Sigmoid colon (tissue), 7 donors: ENCODE data around the gene PARVB. TPM values are rescaled to one million over a fixed set of nuclear protein-coding genes. Genes with fewer than 3 reads are reported as not detected.
A peak's percentile ranks its signal among the peaks of the same experiment; 100 is the strongest.

Source experiments
- DNase-seq: peaks from one replicate; pipeline ENCODE4 v3.0.0-alpha.2; 2019
- H3K27ac ChIP-seq, 4 donors: fragments of 200-600 bp; sonication (generic); one replicate each; pipeline ENCODE4 v1.5.1; 2016 to 2019; ENCODE audit warnings: mild to moderate bottlenecking in 1 of 4
- H3K27me3 ChIP-seq, 3 donors: fragments of 200-600 bp; sonication (generic); one replicate each; pipeline ENCODE4 v1.5.1; 2019; ENCODE audit warnings: mild to moderate bottlenecking in 1 of 3
- H3K36me3 ChIP-seq, 4 donors: fragments of 200-600 bp; sonication (generic); one replicate each; pipeline ENCODE4 v1.5.1; 2016 to 2019
- H3K4me1 ChIP-seq, 4 donors: fragments of 200-600 bp; sonication (generic); one replicate each; pipeline ENCODE4 v1.5.1; 2017 to 2019
- H3K4me3 ChIP-seq, 4 donors: fragments of 200-600 bp; sonication (generic); one replicate each; pipeline ENCODE4 v1.5.1; 2017 to 2019; ENCODE audit warnings: mild to moderate bottlenecking in 2 of 4, moderate library complexity in 1 of 4
- H3K9me3 ChIP-seq, 4 donors: fragments of 200-600 bp in 3 of 4; sonication (generic) in 3 of 4; one replicate each; pipeline versions ENCODE4 v1.5.1 to v1.6.1; 2013 to 2019
- EP300 ChIP-seq, 4 donors: sonication (generic); formaldehyde crosslinking; IDR thresholded peaks; one replicate each; pipeline ENCODE4 v1.6.1; 2017; ENCODE audit warnings: antibody characterized with exemption in 4 of 4
- POLR2A ChIP-seq, 2 donors: fragments of 450-650 bp; IDR thresholded peaks; one replicate each; pipeline ENCODE4 v1.6.1; 2016; ENCODE audit warnings: antibody characterized with exemption in 2 of 2, mild to moderate bottlenecking in 2 of 2, moderate library complexity in 2 of 2
- POLR2AphosphoS5 ChIP-seq, 4 donors: sonication (generic); formaldehyde crosslinking; IDR thresholded peaks; one replicate each; pipeline ENCODE4 v1.6.1; 2017; ENCODE audit warnings: antibody characterized with exemption in 4 of 4
- WGBS, 2 donors: extraction: QIAGEN DNeasy Blood & Tissue Kit; methylation state at CpG; one replicate each; pipeline ENCODE4 v1.1.7; 2013; 5-methylcytosine and 5-hydroxymethylcytosine counted together
- intact Hi-C: fragments of 100-400 bp; cut with DNase I; formaldehyde crosslinking; loops from one replicate; pipeline ENCODE4 v1.15.1; 2023
- polyA plus RNA-seq, 3 donors: library from polyadenylated mRNA; stranded (reverse); fragments of 200-250 nt; gene quantifications; one replicate each; pipeline ENCODE4 v1.2.3, GENCODE V29; 2013
- total RNA-seq, 4 donors: library from RNA; depleted of rRNA; stranded (reverse); fragments of >200 nt; gene quantifications; one replicate each; pipeline ENCODE4 v1.1.0, GENCODE V29; 2016
- TF ChIP-seq, protein P1 (sequence below), 4 experiments: fragments of 450-650 bp in 3 of 4; fragments of 200-600 bp in 1 of 4; IDR thresholded peaks; one replicate each; pipeline ENCODE4 v1.5.1; 2016 to 2019; ENCODE audit warnings: antibody characterized with exemption in 4 of 4, mild to moderate bottlenecking in 3 of 4, moderate library complexity in 2 of 4
- donor health status: healthy with polysubstance abuse.
- donor health status: Bipolar disorder and iron deficiency.
- donor health status: healthy.

The PARVB gene
- total and polyA plus RNA-seq, 7 donors, result 6.9 to 21.6 (median 18.9) TPM

DNA sequence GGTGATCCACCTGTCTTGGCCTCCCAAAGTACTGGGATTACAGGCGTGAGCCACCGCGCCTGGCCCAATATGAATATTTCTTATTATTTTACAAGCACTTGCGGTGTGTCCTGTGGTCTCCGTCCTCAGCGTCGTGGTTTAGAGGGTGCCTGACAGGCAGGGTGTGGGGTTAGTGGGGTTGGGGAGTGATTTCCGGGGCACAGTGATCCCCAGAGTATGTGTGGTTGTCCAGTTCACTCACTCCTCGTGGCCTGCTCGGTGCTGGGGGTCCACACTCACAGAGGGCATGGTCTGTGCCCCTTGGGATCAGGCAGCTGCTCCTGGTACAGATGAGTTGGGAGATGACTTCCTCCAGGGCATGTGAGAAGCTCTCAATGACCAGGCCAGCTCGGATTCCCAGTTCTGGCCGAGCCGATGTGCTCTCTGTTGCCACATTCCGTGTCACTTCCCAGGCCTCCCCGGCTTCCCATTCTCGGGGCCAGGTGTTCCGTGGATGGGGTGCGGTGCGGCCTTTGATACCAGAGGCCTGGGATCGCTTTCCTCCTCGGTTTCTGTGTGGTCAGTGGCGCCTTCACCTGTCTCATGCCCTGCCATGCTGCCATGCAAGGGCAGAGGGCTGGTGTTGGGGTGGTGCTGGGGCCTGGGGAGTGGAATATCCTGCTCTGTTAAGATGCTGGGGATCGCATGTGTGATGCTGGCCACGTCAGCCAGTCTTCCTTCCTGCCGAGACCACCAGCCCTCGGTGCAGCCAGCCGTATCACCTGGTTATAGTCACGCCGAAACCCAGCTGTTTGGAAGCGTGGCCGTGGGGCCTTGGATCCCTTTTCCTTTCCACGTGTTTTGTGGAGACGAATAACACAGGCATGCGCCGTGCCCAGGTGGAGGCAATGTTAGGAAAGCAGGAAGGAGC lies 39.6 kb downstream of the PARVB start:
- 81 to 84% methylated on average over 35 of the region's 35 CpGs for WGBS, 2 donors
- peaks cover 0 to 15% (median 4%) of the 10 kb centered on the region in 4 donors for H3K4me1 ChIP-seq
- TF ChIP-seq, protein P1, sequence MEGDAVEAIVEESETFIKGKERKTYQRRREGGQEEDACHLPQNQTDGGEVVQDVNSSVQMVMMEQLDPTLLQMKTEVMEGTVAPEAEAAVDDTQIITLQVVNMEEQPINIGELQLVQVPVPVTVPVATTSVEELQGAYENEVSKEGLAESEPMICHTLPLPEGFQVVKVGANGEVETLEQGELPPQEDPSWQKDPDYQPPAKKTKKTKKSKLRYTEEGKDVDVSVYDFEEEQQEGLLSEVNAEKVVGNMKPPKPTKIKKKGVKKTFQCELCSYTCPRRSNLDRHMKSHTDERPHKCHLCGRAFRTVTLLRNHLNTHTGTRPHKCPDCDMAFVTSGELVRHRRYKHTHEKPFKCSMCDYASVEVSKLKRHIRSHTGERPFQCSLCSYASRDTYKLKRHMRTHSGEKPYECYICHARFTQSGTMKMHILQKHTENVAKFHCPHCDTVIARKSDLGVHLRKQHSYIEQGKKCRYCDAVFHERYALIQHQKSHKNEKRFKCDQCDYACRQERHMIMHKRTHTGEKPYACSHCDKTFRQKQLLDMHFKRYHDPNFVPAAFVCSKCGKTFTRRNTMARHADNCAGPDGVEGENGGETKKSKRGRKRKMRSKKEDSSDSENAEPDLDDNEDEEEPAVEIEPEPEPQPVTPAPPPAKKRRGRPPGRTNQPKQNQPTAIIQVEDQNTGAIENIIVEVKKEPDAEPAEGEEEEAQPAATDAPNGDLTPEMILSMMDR (IDR thresholded peaks at IDR 0.05), result no peak
- TF ChIP-seq EP300 (IDR thresholded peaks at IDR 0.05) (no peak), POLR2A (IDR thresholded peaks at IDR 0.05) (no peak), POLR2AphosphoS5 (IDR thresholded peaks at IDR 0.05) (no peak)
- intact Hi-C loops, result no loop called here
- no peaks in the 10 kb centered on the region for H3K27me3 ChIP-seq
- DNase-seq, result no peak
- no peak overlapping the region for H3K27ac ChIP-seq
- no peak overlapping the region for H3K4me3 ChIP-seq
- H3K9me3 ChIP-seq, result no peaks in the 10 kb centered on the region
- no peaks in the 10 kb centered on the region for H3K36me3 ChIP-seq

DNA sequence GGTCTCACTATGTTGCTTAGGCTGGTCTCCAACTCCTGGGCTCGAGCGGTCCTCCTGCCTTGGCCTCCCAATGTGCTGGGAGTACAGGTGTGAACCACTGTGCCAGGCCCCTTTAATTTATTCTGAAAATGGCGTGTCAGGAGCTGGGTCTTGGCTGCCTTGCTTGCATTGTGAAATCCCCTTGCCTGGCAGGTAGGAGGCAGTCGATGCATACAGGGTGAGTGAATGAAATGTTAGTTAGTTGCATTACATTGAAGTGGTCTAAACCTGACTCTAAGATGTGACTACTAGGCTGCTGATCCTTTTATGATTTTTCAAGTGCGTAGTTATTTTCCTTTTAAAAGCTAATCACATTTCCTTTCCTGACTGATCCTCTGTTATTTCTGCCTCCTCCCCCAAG lies 42.9 kb downstream of the PARVB start:
- TF ChIP-seq EP300 (IDR thresholded peaks at IDR 0.05) (no peak), POLR2AphosphoS5 (IDR thresholded peaks at IDR 0.05) (no peak), POLR2A (IDR thresholded peaks at IDR 0.05) (no peak)
- TF ChIP-seq, protein P1 (IDR thresholded peaks at IDR 0.05), result no peak
- Histone ChIP-seq H3K4me3 (no peak overlapping the region), H3K36me3 (no peaks in the 10 kb centered on the region), H3K27ac (peak overlapping the region in 1 of 4 donors; percentile 11), H3K27me3 (no peaks in the 10 kb centered on the region), H3K4me1 (peaks cover 0 to 4% (median 0%) of the 10 kb centered on the region in 4 donors), H3K9me3 (no peaks in the 10 kb centered on the region)
- no peak for DNase-seq
- 74 to 89% methylated on average over 5 of the region's 5 CpGs for WGBS, 2 donors
- intact Hi-C loops, result no loop called here

DNA sequence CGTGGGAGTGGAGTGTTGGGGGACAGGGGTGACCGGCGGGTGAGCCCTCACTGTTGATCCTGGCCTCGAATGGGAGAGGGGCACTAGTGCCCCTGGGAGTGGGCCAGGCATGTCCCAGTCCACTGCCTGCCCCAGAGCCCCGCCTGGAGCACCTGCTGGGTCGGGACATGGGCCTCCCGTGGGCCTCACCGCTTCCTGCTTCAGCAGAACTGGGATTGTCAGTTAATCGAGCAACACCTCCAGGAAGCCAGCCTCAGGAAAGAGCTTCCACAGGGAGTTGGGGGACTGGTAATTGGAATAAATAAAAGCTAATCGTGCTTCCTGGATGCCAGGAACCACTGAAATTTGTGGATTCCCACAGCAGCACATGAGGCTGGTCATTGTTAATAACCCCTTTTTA lies 43.8 kb downstream of the PARVB start:
- Histone ChIP-seq H3K9me3 (no peaks in the 10 kb centered on the region), H3K4me3 (no peak overlapping the region), H3K27ac (peak overlapping the region in 2 of 4 donors; percentile 8 to 18), H3K4me1 (peaks cover 0 to 4% (median 0%) of the 10 kb centered on the region in 4 donors), H3K36me3 (no peaks in the 10 kb centered on the region), H3K27me3 (no peaks in the 10 kb centered on the region)
- DNase-seq, result no peak
- intact Hi-C loops, result no loop called here
- TF ChIP-seq, protein P1 (IDR thresholded peaks at IDR 0.05), result no peak
- no peak for TF ChIP-seq EP300 (IDR thresholded peaks at IDR 0.05)
- TF ChIP-seq POLR2AphosphoS5 (IDR thresholded peaks at IDR 0.05), result no peak
- TF ChIP-seq POLR2A (IDR thresholded peaks at IDR 0.05), result no peak
- 56 to 66% methylated on average over 10 of the region's 10 CpGs for WGBS, 2 donors

DNA sequence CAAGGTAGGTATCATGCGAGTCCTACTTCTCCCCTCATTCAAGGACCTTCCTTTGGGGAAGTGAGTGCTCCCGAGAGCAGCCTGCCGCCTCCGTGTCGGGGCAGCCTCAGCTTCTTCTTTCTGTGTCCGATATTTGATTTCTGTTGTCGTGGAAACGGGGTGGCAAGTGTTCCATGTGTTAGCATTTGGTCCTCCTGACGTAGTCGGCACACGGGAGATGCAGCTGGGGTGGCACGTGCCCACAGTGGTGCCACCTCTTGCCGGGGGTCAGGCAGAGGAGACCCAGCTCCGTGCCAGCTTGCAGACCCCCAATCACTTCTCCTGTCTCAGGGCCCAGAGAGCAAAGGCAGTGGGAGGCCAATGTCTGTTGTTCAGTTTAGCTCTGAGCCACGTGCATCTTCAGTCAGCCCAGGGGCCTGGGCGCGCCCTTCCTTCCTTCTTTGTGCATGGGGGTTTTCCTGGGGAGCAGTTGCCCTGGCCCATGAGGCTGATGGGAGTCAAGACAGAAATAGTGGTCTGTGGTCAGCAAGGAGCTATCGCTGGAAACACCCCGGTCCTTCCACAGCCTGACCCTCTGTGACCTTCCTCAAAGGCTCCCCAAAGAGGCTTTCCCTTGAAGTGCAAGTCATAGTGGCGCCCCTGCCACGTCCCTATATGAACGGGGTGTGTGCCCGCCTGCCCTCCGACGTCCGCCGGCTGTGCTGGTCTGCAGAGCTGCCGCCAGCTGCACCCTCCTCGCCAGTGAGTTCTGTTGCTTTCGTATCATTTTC lies 44.5 kb downstream of the PARVB start:
- intact Hi-C loops, result no loop called here
- peak overlapping the region in 2 of 4 donors; percentile 8 to 18 for H3K27ac ChIP-seq

DNA sequence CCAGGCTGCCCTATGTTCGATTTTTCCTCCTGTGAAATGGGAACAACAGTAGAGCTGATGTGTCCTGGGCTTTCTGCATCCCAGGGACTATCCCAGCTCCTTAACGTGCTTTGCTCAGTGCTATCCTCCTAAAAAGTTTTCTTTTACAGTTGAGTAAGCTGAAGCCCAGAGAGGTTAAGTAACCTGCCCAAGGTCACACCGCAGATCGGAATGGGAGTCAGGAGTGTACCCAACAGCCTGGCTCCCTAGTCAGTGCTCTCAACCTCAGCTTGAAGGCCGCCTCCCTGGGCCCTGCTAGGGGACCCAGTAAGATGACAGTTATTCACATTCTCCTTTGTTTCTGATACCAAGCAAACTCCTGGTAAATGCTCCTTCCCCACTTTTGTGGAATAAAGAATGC lies 45.9 kb downstream of the PARVB start:
- 85 to 94% methylated on average over 5 of the region's 5 CpGs for WGBS, 2 donors
- intact Hi-C loops, result no loop called here
- Histone ChIP-seq H3K9me3 (no peaks in the 10 kb centered on the region), H3K4me1 (peaks cover 0 to 4% (median 0%) of the 10 kb centered on the region in 4 donors), H3K4me3 (no peak overlapping the region), H3K27me3 (no peaks in the 10 kb centered on the region), H3K36me3 (no peaks in the 10 kb centered on the region), H3K27ac (no peak overlapping the region)
- DNase-seq, result no peak
- TF ChIP-seq POLR2A (IDR thresholded peaks at IDR 0.05), result no peak
- no peak for TF ChIP-seq POLR2AphosphoS5 (IDR thresholded peaks at IDR 0.05)
- TF ChIP-seq, protein P1 (IDR thresholded peaks at IDR 0.05), result no peak

More for the DNA sequence above, 44.5 kb downstream of the PARVB start:
- H3K27me3 ChIP-seq, result no peaks in the 10 kb centered on the region
- TF ChIP-seq EP300 (IDR thresholded peaks at IDR 0.05) (peak in 1 of 4 donors; percentile 12), POLR2AphosphoS5 (IDR thresholded peaks at IDR 0.05) (no peak)
- 53 to 77% methylated on average over 30 of the region's 30 CpGs for WGBS, 2 donors
- no peak overlapping the region for H3K4me3 ChIP-seq
- DNase-seq, result no peak
- H3K36me3 ChIP-seq, result no peaks in the 10 kb centered on the region
- H3K9me3 ChIP-seq, result no peaks in the 10 kb centered on the region
- peaks cover 0 to 4% (median 0%) of the 10 kb centered on the region in 4 donors for H3K4me1 ChIP-seq
